D341Med (cell line): ENCODE data around the gene FNBP1.

Experiments used
- DNase-seq: peaks from one replicate; pipeline ENCODE4 v3.0.0; 2012; ENCODE audit warnings: low spot score

The FNBP1 gene

GRCh38 chr9:130045725-130046450, 2.9 kb upstream of the FNBP1 start:
- DNase-seq = no peak

- peak; percentile 29 for DNase-seq
Measured at GRCh38 chr9:130043654-130044623, 950 bp upstream of the FNBP1 start.

DNA sequence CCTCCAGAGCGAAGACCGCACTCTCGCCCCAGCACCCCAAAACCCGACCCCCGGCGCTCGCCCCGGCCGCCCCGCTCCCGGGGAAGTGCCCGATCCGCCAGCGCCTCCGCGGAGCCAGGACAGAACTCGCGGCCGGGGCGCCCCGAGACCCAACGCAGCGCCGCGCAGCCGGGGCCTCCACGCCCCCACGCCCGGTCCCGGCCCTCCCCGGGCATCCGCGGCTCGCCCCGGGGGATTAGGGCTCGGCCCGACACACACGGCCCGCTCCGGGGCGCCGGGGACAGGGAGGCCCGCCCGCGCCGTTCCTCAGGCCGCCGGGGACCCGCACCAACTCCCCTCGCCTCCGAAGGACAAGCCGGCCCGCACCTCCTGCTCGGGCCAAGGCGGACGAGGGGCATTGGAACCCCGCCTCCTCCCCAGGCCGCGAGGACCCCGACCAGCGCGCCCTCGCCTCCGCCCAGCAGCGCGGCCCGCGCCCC, 544 bp downstream of the FNBP1 start:
- DNase-seq = peak; percentile 73

- DNase-seq = peak; percentile 55
Measured at GRCh38 chr9:130041648-130042405, 1.2 kb downstream of the FNBP1 start.

DNA sequence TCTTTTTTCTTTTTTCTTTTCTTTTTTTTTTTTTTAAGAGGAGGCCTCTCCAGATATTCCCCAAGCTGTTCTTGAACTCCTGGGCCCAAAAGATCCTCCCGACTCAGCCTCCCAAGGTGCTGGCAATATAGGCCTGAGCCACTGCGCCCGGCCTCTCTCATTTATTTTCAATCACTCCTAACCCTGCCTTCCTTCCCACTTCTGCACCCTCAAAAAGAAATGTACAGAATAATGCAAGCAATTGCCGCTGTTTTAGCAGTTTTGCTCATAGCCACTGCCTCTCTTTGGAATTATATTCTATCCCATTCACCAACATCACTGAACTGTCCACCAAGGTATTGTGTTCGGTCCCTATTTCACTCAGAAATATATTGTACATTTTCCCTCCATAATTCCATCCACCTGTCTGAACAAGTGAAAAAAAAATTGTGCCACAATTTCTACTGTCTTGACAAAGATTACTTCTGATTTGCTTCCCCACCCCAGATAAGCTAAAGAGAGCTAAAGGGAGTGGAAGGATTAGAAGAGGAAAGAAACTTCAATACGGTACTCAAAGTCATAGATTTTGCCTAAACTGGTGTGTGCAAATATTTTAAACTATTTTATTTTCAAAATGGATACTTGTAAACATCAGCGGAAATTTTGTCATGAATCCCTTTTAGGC, 1.9 kb downstream of the FNBP1 start:
- DNase-seq = no peak

DNA sequence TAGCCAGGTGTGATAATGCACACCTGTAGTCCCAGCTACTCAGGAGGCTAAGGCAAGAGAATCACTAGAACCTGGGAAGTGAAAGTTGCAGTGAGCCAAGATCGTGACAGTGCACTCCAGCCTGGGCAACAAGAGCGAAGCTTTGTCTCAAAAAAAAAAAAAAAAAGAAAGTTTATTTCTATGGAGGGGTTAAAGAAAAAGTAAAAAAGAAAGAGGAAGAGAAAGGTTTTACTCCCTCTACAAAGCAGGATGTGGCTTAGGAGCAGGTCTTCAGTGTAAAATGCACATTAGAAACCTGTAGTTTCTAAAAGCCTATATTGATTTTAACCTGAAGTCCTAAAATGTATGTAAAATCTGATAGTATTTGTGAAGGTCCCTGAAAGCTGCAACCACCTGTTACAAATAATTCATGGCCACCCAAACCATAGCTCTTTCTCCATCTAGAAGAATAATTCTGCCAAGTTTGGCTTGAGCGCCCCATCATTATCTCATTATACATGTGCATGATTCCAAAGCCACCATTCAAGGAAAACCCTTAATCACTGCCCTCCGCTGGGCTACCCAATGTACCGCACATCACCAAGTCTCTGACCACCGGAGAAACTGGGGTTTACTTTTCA, 3.4 kb downstream of the FNBP1 start:
- no peak for DNase-seq

GRCh38 chr9:130036099-130036498, 6.9 kb downstream of the FNBP1 start:
- DNase-seq = no peak

GRCh38 chr9:130034570-130034969, 8.4 kb downstream of the FNBP1 start:
- DNase-seq = no peak

DNA sequence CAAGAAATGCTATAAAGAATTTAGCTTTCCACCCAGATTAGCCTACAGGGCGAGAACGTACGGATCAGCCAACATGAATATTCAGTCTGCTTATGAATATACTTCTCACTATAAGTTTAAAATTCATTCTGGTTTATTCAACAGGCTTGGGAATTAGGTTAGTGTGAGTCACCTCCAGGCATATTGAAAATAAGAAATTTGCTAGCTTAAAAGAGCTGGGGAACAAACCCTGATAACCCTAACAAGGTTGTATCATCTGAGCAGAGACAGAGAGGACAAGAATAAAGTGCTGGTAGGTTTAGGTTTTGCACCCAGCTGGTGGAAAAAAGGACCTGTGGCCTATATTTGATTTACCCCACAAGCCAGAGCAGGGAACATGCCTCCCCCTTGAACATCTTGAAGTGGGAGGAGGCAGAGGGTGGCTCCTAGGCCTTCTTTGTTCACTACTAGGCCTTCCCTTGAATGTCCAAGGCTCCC, 12.3 kb downstream of the FNBP1 start:
- DNase-seq = no peak

DNA sequence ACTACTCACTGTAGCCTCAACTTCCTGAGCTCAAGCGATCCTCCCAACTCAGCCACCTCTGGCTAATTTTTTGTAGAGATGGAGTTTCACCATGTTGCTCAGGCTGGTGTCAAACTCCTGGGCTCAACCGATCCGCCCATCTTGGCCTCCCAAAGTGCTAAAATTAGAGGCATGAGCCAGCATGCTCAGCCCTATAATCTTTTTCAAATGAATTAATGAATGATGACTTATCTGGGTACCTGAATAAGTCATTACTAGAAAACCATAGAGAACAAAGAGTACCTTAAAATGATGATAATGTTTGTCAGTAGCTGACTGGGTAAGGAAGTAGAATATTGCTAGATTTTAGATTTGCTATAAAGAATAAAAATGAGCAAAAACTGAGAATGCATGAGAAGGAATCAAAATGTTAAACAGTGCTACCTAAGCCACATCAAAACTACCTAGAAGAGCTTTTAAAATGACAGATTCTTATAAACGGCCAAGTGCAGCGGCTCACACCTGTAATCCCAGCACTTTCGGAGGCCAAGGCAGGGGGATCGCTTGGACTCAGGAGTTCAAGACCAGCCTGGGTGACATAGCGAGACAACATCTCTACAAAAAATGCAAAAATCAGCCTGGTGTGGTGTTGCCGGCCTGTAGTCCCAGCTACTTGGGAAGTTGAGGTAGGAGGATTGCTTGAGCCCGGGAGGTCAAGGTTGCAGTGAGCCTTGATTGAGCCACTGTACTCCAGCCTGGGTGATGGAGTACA, 13.6 kb downstream of the FNBP1 start:
- DNase-seq = no peak

DNA sequence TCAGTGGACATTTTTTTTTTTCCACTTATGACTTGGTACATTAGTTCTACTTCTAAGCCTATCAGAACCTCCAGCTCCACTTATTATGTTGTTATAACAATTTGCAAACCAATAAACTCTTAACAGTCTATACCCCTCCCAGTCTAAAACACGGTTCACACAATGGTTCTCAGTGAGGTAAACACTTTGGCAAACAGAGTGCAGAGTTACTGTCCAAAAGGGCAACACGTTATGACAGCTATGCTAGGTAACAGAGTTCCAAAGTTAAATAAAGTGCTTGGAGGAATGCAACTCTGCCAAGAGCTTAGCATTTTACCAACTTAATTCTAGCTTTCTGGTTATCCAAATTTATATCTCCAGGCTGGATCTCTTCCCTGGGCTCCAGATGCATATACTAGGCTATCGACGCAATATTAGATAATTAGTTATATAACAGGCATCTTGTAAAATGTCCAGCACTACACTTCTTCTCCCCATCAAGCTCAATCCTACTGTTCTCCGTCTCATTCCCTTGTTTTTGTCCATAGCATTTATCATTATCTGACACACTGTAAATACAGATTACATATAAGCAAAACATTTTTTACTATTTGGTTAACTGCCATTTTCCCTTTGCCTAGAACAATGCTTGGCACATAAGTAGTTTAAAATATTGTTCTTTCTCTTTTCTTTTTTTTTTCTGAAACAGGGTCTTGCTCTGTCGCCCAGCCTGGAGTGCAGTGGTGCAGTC, 14.3 kb downstream of the FNBP1 start:
- DNase-seq = no peak

DNA sequence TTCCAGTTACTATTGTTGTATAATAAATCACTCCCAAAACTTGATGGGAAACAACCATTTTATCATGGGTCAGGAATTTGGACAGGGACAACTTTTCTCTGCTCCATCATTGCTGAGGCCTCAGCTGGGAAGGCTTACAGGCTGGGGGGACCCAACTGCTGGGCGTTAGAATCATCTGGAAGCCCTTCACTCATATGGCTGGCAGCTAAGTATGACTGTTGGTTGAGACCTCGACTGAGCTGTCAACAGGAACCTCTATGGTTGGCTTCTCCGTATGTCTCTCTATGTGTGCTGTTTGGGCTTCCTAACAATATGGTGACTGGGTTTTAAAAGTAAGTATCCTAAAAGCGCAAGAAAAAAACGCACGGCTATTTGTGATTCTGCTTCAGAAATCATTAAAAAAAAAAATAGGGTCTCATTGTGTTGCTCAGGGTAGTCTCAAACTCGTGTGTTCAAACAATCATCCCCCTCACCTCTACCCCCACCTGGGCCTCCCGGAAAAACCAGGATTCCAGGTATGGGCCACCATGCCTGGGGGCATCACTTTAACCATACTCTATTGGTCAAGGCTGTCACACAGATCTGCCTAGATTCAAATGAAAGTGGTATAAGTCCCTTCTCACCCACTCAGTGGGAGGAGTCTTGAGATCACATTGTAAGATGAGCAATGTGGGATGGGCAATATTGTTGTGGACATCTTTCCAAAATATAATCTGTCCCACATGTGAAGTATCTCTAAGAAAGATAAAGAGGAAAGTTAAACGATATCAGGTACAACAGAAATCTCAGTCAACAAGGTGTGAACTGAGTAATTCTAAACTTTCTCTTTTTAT, 15.2 kb downstream of the FNBP1 start:
- no peak for DNase-seq

- DNase-seq = no peak
Measured at GRCh38 chr9:130026583-130027340, 16.2 kb downstream of the FNBP1 start.

DNA sequence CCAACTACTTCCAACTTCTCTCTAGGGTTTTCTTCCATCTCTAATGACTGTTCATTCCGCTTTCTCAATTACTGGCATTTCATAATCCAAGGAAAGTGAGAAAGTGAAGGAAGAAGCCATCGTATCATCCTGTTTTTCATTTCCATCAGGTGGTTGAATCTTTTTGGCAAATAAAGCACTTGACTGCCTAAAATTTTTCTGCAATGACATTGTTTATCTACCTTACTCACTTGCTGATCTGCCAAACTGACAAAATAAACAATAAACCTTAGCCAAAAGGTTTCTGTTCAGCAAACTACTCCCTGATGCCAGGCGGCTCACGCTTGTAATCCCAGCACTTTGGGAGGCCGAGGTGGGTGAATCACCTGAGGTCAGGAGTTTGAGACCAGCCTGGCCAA, 18.4 kb downstream of the FNBP1 start:
- DNase-seq = no peak

DNA sequence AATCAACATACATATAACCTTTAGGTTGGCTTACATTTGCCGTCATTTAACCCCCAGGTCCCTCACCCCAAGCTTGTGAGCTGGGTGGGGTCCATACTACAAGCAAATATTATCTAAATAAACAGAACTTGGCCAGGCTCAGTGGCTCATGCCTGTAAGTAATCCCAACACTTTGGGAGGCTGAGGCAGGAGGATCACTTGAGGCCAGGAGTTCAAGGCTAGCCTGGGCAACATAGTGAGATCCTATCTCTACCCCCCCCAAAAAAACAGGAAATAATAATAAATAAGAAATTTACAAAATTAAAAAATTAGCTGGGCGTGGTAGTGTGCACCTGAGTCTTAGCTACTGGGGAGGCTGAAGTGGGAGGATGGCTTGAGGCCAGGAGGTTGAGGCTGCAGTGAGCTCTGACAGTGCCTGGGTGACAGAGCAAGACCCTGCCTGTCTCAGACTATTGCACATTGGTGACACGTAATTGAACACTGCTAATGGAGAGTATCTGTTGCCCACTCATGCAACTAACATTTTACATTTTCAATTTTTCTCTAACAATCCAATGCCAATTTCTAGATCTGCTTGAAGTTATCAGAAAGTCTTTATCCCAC, 18.9 kb downstream of the FNBP1 start:
- DNase-seq = no peak

GRCh38 chr9:130023144-130023787, 19.7 kb downstream of the FNBP1 start:
- no peak for DNase-seq

- no peak for DNase-seq
Measured at GRCh38 chr9:130022566-130023143, 20.3 kb downstream of the FNBP1 start.
